Fibroblast of skin of right biceps (primary cell): ENCODE measurements around the gene HIVEP2.

Experiments used
- DNase-seq: peaks from one replicate; pipeline ENCODE4 v3.0.0-alpha.2; 2013

The HIVEP2 gene

GRCh38 chr6:142886431-142887170 is 58.4 kb downstream of the HIVEP2 start:
- peak; percentile 66 for DNase-seq

GRCh38 chr6:142885182-142885867 is 59.7 kb downstream of the HIVEP2 start:
- peak; percentile 99 for DNase-seq

DNA sequence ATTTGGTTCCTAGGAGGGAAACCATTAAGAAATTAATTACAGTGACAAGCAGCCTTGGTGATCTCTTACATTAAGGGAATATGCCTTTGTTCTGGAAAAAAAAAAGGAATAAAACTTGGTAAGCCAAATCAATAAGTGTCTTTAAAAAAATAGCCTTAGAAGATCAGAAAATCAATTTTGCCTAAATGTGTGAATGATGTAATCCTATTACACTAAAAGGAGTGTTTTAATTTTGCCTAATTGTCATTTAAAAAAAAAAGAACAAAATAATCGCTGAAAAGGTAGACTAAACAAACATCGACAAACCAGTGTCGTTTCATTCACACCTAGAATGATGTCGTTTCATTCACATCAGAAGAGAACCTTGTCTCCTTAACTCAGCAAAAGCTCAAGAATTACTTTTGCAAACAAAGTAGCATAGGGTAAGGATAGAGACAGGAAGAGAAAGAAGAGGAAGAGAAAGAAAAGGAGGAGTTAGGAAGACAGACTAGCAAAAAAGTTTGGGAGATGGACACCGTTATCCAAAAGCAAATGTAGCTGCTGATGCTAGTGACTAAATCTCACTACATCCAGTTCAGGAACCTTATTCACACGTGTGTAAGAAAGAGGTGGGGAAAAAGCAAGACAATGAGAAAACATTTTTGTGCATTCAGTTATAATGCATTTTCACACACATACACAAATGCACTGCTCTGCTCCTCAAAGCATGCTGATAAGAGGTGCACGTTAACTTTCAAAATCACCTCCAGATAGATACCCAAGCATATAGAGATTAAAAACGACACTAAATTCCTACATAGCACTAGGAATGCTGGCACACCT is 60.6 kb downstream of the HIVEP2 start:
- DNase-seq = no peak

DNA sequence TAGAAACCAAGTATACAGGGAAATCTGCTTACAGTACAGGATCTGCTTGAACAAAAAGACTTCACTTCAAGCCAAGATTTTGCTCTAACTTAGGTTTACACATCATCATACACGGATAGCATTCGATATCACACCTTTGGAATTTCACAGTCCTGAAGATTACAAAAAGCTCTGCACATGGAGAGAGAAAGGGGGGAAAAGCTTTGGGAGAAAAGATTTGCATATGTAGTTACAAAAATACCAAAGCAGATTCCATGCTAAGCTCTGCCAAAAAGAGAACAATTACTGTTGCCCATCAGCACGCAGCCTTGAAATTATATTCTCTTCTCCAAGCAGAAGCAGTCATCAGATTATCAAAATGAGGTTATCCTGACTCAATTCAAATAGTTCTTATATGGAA is 62.0 kb downstream of the HIVEP2 start:
- peak; percentile 85 for DNase-seq

- peak; percentile 48 for DNase-seq
Measured at GRCh38 chr6:142881761-142882160, 63.2 kb downstream of the HIVEP2 start.

DNA sequence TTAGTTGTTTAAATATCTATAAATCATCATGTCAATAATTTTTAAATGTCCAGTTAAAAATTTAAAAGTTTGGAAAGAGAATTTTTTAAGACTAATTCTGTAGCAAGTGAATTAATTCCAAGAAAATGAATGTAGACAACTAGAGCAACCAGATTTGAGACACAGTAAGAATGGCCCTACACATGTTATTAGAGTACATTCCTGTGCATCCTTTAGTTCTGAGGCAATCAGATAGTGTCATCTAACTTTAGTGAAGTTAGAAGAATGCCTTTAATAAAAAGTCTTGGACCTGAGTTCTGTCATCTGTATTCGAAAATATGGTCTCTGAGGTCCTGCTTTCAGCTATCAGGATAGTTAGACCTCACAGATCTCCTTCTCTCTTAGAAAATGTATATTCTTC is 63.7 kb downstream of the HIVEP2 start:
- DNase-seq = no peak

GRCh38 chr6:142880201-142880600 is 64.8 kb downstream of the HIVEP2 start:
- no peak for DNase-seq

DNA sequence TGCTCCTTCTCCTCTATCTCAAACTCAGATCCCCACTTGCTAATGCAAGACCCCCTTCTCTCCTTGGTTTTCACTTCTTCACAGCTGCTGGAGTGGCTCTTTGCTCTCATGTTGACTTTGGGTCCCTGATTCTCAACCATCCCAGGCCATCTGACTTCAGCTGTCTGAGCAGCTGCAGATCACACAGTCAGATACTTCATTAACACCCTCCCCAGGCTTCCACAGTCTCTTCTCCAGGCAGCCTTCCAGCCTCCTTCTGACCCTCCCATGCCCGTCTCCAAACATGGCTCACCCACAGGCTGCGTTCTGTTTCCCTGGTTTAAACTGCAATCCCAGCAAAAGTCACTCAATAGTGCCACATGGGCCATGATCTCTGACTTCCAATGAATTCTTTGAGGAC is 65.4 kb downstream of the HIVEP2 start:
- no peak for DNase-seq

DNA sequence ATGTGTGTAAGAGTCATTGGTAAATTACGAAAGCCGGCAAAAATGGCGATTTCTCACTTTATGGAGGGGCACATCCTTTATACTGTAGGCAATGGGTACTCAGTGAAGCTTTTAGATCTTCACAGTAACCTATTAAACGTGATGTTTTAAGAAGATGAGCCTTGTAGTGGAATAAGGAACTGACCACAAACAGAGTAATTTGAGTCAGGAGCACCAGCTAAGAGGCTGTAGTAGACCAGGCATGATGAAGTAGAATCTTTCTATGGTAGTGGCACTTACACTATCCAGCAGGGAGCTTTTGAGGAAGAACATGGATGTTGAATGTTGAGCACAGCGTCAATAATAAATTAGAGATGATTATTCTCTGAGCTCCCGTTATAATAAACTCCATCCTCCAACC is 65.9 kb downstream of the HIVEP2 start:
- no peak for DNase-seq

- DNase-seq = no peak
Measured at GRCh38 chr6:142878407-142878806, 66.6 kb downstream of the HIVEP2 start.

DNA sequence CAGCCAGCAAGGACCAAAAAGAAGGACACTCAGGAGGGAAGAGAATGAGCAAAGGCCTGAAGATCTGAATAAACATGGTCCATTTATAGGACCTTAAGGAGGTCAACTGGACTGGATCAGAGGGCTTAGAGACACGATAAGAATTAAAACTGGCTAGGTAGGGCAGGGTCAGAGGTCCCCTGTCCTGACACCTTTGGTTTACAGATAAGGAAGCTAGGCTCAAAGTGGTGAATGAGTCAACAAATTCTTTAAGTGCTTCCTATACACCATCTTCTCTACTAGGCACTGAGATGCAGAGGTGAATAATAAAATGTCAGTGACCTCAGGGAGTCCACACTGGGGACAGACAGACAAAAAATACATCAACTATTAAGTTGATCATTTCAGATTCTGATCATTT is 70.3 kb downstream of the HIVEP2 start:
- DNase-seq = no peak

DNA sequence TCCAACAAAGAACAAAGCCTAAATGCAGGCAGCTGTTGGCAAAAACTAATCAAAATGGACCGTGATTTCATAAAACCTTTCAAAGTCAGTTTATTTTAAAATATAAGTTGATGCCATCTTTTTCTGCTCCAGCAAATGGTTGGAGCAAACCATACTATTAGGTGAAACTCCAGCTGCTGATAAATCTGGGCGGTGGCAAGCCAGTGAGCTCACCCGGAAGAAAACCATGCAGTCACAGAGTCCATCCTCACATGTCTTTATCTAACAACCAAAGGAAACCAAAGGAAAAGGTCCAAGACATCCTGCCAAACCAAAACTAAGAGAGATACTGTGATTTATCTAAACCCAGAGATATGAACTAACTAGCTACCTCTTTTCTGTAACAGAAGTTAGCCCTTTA is 72.6 kb downstream of the HIVEP2 start:
- DNase-seq = no peak

DNA sequence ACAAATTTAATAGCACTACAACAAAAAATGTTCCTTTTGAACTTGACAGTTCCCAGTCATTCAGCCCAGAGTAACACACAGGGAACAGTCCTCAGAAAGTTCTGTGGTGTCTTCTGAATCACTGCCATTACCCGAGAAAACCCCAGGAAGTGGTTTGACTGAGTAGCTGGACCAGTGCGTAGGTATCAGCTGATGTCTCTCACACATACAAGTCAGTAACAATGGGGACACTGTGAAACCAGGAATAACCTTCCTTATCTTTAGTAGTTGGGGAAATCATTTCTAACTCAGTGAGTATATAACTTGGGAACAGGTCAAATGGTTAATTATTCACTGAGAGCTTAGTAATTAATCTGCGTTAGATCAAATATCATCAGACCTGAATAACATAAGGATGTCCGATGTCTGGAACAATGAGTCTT is 73.1 kb downstream of the HIVEP2 start:
- peak; percentile 92 for DNase-seq

GRCh38 chr6:142870787-142871415 is 74.1 kb downstream of the HIVEP2 start:
- DNase-seq = no peak

- DNase-seq = no peak
Measured at GRCh38 chr6:142868917-142869316, 76.1 kb downstream of the HIVEP2 start.

DNA sequence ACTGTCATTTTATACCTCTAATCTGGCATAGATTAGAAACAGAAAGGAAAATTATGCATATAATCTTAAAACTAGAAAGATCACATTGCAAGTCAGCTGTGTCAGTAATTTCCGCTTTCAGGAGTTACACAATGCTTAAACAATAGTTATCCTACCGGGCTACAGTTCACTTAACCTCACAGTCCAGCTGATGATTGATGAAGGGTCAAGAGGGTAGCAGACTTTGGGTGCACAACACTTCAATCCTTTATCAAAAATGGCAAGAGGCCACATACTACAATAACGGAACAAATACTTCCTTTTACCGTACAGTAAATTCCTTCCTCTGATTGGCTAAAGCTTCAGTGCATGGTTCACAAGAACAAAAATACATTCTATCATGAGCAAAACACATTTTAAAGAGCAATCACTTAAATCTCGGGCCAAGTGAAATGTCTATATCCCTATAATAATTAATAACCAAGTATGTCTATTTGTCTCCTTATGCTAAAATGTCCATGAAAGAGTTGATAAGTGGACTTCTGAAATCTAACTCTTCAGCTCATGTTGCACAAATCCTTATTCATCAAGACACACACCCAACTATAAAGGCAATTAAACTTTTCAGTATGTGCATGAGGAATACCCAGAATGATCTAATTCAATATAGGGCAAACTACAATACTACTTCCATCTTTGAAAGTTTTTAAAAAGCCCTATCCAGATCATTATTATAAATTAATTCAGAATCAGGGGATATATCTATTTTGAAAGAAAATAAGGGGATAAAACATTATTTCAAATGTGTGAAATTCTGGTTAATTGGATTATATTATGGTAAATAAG is 76.8 kb downstream of the HIVEP2 start:
- DNase-seq = no peak

DNA sequence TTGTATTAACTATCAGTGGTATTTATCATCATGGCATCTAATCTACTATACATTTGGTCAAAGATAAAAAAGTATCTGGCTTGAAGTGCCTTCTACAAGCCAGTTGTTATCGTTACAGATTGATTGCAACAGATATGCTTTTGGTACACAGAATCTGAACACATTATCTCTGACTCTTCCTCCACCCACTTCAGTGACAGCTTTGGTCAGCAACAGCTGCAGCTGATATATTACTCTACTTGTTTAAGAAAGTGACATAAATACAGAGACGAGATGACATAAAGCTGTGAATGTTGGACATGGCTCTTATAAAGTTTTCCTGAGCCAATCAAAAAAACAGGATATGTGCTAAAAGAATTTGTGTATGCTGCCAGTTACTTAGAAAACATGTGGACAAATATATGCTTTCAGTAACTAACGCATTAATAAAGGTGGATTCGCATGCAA is 77.6 kb downstream of the HIVEP2 start:
- DNase-seq = no peak

GRCh38 chr6:142863981-142864380 is 81.0 kb downstream of the HIVEP2 start:
- no peak for DNase-seq

DNA sequence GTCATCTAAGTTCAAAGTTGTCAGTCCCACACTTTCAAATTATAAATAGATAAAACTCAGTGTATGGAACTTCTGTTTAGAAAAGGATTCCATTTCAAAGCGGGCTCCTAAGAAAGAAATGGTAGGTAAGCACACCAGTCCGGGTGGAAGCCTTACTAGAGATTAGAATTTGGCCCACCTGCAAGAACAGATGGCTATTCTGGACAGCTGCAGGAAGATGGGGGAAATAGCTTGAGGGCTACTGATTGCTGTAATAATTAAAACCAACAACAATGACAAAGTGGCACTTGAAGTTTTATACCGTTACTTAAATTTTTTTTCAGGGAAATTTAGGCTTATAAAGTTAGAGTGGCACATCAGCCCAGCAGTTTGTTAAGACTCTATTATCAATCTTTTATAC is 83.3 kb downstream of the HIVEP2 start:
- DNase-seq = no peak

DNA sequence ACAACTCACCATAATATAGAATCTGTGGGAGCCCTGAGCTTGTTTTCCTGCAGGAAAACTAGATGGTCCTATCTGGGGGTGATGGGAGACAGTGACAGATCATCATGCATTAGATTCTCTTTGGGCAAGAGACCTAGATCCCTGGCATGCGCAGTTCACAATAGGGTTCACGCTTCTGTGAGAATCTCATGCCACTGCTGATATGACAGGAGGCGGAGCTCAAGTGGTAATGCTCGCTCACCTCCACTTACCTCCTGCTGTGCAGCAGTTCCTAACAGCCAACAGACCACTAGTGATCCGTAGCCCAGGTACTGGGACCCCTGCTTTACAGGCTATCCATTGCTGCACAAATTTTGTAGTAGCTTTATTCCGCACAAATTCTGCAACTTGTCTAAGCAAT is 84.5 kb downstream of the HIVEP2 start:
- no peak for DNase-seq

- DNase-seq = no peak
Measured at GRCh38 chr6:142857796-142858555, 87.0 kb downstream of the HIVEP2 start.
